ENCODE measurements around the gene PATJ.

Gene PATJ

DNA sequence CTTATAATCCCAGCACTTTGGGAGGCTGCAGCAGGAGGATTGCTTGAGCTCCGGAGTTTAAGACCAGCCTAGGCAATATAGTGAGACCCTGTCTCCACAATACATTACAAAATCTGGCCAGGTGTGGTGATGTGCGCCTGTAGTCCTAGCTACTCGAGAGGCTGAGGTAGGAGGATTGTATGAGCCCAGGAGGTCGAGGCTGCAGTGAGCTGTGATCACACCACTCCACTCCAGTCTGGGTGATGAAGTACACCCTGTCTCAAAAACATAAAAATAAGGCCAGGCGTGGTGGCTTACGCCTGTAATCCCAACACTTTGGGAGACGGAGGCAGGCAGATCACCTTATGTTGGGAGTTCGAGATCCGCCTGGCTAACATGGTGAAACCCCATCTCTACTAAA lies 480.0 kb downstream of the PATJ start:
- H3K27ac ChIP-seq (ENCODE audit: extremely low read depth, low read depth, low read length) = no peak overlapping the region
- H3K36me3 ChIP-seq (ENCODE audit: control insufficient read depth in 2 of 2, insufficient read depth in 1 of 2, low read length in 2 of 2) = no peaks in the 10 kb centered on the region
- TF ChIP-seq ZNF350 (tag by site-specific recombination; IDR thresholded peaks at IDR 0.05) (no peak), ZNF660 (tag by site-specific recombination; IDR thresholded peaks at IDR 0.05) (no peak), ZNF10 (tag by site-specific recombination; IDR thresholded peaks at IDR 0.05) (no peak), SP7 (tag by site-specific recombination; IDR thresholded peaks at IDR 0.05) (no peak), ZNF677 (tag by site-specific recombination; IDR thresholded peaks at IDR 0.05) (no peak), ZSCAN23 (tag by site-specific recombination; IDR thresholded peaks at IDR 0.05) (no peak), HOXD13 (CRISPR knock-in tag; IDR thresholded peaks at IDR 0.05; ENCODE audit: borderline replicate concordance) (no peak), ZNF146 (tag by site-specific recombination; IDR thresholded peaks at IDR 0.05) (no peak), ZNF324 (tag by site-specific recombination; IDR thresholded peaks at IDR 0.05) (no peak), ZNF169 (tag by site-specific recombination; IDR thresholded peaks at IDR 0.05) (no peak), ZNF501 (tag by site-specific recombination; IDR thresholded peaks at IDR 0.05) (no peak), GLIS1 (tag by site-specific recombination; IDR thresholded peaks at IDR 0.05) (no peak), ZNF426 (tag by site-specific recombination; IDR thresholded peaks at IDR 0.05) (no peak), ZNF138 (tag by site-specific recombination; IDR thresholded peaks at IDR 0.05; ENCODE audit: borderline replicate concordance) (no peak)
- TF ChIP-seq, protein P1, sequence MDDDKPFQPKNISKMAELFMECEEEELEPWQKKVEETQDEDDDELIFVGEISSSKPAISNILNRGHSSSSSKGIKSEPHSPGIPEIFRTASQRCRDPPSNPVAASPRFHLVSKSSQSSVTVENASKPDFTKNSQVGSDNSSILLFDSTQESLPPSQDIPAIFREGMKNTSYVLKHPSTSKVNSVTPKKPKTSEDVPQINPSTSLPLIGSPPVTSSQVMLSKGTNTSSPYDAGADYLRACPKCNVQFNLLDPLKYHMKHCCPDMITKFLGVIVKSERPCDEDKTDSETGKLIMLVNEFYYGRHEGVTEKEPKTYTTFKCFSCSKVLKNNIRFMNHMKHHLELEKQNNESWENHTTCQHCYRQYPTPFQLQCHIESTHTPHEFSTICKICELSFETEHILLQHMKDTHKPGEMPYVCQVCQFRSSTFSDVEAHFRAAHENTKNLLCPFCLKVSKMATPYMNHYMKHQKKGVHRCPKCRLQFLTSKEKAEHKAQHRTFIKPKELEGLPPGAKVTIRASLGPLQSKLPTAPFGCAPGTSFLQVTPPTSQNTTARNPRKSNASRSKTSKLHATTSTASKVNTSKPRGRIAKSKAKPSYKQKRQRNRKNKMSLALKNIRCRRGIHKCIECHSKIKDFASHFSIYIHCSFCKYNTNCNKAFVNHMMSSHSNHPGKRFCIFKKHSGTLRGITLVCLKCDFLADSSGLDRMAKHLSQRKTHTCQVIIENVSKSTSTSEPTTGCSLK (tag by site-specific recombination; IDR thresholded peaks at IDR 0.05) = no peak
- TF ChIP-seq, protein P2, sequence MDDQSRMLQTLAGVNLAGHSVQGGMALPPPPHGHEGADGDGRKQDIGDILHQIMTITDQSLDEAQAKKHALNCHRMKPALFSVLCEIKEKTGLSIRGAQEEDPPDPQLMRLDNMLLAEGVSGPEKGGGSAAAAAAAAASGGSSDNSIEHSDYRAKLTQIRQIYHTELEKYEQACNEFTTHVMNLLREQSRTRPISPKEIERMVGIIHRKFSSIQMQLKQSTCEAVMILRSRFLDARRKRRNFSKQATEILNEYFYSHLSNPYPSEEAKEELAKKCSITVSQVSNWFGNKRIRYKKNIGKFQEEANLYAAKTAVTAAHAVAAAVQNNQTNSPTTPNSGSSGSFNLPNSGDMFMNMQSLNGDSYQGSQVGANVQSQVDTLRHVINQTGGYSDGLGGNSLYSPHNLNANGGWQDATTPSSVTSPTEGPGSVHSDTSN (CRISPR knock-in tag; IDR thresholded peaks at IDR 0.05) = no peak
- TF ChIP-seq, protein P3, sequence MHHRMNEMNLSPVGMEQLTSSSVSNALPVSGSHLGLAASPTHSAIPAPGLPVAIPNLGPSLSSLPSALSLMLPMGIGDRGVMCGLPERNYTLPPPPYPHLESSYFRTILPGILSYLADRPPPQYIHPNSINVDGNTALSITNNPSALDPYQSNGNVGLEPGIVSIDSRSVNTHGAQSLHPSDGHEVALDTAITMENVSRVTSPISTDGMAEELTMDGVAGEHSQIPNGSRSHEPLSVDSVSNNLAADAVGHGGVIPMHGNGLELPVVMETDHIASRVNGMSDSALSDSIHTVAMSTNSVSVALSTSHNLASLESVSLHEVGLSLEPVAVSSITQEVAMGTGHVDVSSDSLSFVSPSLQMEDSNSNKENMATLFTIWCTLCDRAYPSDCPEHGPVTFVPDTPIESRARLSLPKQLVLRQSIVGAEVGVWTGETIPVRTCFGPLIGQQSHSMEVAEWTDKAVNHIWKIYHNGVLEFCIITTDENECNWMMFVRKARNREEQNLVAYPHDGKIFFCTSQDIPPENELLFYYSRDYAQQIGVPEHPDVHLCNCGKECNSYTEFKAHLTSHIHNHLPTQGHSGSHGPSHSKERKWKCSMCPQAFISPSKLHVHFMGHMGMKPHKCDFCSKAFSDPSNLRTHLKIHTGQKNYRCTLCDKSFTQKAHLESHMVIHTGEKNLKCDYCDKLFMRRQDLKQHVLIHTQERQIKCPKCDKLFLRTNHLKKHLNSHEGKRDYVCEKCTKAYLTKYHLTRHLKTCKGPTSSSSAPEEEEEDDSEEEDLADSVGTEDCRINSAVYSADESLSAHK (tag by site-specific recombination; IDR thresholded peaks at IDR 0.05) = no peak
- no peaks in the 10 kb centered on the region for H3K9me3 ChIP-seq (ENCODE audit: control insufficient read depth, insufficient read depth, low read depth, low read length)
- CTCF ChIA-PET = no interaction called here
- no peak overlapping the region for H3K4me3 ChIP-seq (ENCODE audit: low read depth, low read length)
- POLR2A ChIA-PET = no interaction called here
- no peaks in the 10 kb centered on the region for H3K4me1 ChIP-seq (ENCODE audit: control insufficient read depth, insufficient read depth, low read length)

DNA sequence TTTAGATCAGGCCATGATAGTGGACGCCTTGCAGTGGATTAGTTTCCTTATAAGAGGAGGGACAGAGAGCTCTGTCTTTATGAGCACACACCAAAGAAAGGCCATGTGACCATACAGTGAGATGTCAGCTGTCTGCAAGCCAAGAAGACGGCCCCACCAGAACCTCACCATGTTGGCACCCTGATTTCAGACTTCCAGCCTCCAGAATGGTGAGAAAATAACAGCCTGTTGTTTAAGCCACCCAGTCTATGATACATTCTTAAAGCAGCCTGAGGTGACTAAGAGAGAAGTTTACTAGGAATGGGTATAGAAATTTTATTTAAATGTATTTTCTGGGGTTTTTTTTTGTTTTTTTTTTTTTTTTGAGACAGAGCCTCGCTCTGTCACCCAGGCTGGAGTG lies 481.9 kb downstream of the PATJ start:
- Histone ChIP-seq H3K4me3 (ENCODE audit: low read depth, low read length) (no peak overlapping the region), H3K9me3 (ENCODE audit: control insufficient read depth, insufficient read depth, low read depth, low read length) (no peaks in the 10 kb centered on the region), H3K36me3 (ENCODE audit: control insufficient read depth in 2 of 2, insufficient read depth in 1 of 2, low read length in 2 of 2) (no peaks in the 10 kb centered on the region), H3K27ac (ENCODE audit: extremely low read depth, low read depth, low read length) (no peak overlapping the region), H3K4me1 (ENCODE audit: control insufficient read depth, insufficient read depth, low read length) (no peaks in the 10 kb centered on the region)
- ChIA-PET CTCF (no interaction called here), POLR2A (no interaction called here)
- no peak for TF ChIP-seq HOXD13 (CRISPR knock-in tag; IDR thresholded peaks at IDR 0.05; ENCODE audit: borderline replicate concordance)
- TF ChIP-seq, protein P4, sequence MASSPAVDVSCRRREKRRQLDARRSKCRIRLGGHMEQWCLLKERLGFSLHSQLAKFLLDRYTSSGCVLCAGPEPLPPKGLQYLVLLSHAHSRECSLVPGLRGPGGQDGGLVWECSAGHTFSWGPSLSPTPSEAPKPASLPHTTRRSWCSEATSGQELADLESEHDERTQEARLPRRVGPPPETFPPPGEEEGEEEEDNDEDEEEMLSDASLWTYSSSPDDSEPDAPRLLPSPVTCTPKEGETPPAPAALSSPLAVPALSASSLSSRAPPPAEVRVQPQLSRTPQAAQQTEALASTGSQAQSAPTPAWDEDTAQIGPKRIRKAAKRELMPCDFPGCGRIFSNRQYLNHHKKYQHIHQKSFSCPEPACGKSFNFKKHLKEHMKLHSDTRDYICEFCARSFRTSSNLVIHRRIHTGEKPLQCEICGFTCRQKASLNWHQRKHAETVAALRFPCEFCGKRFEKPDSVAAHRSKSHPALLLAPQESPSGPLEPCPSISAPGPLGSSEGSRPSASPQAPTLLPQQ (tag by site-specific recombination; IDR thresholded peaks at IDR 0.05) = 0 out of 2 replicates have a peak, but pooled peaks have one; percentile 49
